ENCODE measurements around the gene COL7A1.

- TF ChIP-seq, protein P1, sequence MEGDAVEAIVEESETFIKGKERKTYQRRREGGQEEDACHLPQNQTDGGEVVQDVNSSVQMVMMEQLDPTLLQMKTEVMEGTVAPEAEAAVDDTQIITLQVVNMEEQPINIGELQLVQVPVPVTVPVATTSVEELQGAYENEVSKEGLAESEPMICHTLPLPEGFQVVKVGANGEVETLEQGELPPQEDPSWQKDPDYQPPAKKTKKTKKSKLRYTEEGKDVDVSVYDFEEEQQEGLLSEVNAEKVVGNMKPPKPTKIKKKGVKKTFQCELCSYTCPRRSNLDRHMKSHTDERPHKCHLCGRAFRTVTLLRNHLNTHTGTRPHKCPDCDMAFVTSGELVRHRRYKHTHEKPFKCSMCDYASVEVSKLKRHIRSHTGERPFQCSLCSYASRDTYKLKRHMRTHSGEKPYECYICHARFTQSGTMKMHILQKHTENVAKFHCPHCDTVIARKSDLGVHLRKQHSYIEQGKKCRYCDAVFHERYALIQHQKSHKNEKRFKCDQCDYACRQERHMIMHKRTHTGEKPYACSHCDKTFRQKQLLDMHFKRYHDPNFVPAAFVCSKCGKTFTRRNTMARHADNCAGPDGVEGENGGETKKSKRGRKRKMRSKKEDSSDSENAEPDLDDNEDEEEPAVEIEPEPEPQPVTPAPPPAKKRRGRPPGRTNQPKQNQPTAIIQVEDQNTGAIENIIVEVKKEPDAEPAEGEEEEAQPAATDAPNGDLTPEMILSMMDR (IDR thresholded peaks at IDR 0.05), result no peak
- TF ChIP-seq SMC3 (IDR thresholded peaks at IDR 0.05; ENCODE audit: low read depth, low read length), result no peak
- TF ChIP-seq JUND (IDR thresholded peaks at IDR 0.05), result no peak
- no peak for TF ChIP-seq EP300 (IDR thresholded peaks at IDR 0.05; ENCODE audit: borderline replicate concordance in 1 of 2, low read depth in 1 of 2, low read length in 1 of 2)
- TF ChIP-seq, protein P2, sequence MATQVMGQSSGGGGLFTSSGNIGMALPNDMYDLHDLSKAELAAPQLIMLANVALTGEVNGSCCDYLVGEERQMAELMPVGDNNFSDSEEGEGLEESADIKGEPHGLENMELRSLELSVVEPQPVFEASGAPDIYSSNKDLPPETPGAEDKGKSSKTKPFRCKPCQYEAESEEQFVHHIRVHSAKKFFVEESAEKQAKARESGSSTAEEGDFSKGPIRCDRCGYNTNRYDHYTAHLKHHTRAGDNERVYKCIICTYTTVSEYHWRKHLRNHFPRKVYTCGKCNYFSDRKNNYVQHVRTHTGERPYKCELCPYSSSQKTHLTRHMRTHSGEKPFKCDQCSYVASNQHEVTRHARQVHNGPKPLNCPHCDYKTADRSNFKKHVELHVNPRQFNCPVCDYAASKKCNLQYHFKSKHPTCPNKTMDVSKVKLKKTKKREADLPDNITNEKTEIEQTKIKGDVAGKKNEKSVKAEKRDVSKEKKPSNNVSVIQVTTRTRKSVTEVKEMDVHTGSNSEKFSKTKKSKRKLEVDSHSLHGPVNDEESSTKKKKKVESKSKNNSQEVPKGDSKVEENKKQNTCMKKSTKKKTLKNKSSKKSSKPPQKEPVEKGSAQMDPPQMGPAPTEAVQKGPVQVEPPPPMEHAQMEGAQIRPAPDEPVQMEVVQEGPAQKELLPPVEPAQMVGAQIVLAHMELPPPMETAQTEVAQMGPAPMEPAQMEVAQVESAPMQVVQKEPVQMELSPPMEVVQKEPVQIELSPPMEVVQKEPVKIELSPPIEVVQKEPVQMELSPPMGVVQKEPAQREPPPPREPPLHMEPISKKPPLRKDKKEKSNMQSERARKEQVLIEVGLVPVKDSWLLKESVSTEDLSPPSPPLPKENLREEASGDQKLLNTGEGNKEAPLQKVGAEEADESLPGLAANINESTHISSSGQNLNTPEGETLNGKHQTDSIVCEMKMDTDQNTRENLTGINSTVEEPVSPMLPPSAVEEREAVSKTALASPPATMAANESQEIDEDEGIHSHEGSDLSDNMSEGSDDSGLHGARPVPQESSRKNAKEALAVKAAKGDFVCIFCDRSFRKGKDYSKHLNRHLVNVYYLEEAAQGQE (IDR thresholded peaks at IDR 0.05; ENCODE audit: low read depth, low read length), result no peak
- no peak for TF ChIP-seq CHD2 (IDR thresholded peaks at IDR 0.05; ENCODE audit: low read length, partially characterized antibody)
- TF ChIP-seq POLR2AphosphoS5 (IDR thresholded peaks at IDR 0.05; ENCODE audit: low read depth, low read length), result no peak
- no peak for TF ChIP-seq ELF1 (IDR thresholded peaks at IDR 0.05)
- TF ChIP-seq FOSL2 (IDR thresholded peaks at IDR 0.05; ENCODE audit: borderline replicate concordance, low read depth), result no peak
- TF ChIP-seq RAD21 (IDR thresholded peaks at IDR 0.05; ENCODE audit: low read length), result no peak
Measured at GRCh38 chr3:48633256-48633655, 38.1 kb upstream of the COL7A1 start.

All from SK-N-SH (cell line).